Calu3 (cell line): Measurements from ENCODE around the gene MECR. TPM values are rescaled to one million over a fixed set of nuclear protein-coding genes. Genes with fewer than 3 reads are reported as not detected.

Experiments used
- BruUV-seq: library from RNA; stranded (reverse); fragments of 400-500 nt; replicated peaks from 2 replicates; lab custom pipeline; 2021; lab: Mats Ljungman, UMichigan
- CTCF ChIA-PET: fragments of 300-600 bp; sonication (Branson Sonifier 250); formaldehyde crosslinking; loops from one replicate; lab custom pipeline; 2022; ENCODE audit warnings: antibody characterized with exemption; lab: Charles Lee
- DNase-seq: peaks from one replicate; pipeline ENCODE4 v3.0.0; 2022
- H3K27ac Mint-ChIP-seq: one replicate; pipeline ENCODE4 v1.8.0; 2022; ENCODE audit warnings: mixed read lengths; ENCODE audit not compliant: unreplicated experiment
- H3K27me3 Mint-ChIP-seq: one replicate; pipeline ENCODE4 v1.8.0; 2022; ENCODE audit warnings: mixed read lengths; ENCODE audit not compliant: unreplicated experiment
- H3K36me3 Mint-ChIP-seq: one replicate; pipeline ENCODE4 v1.8.0; 2022; ENCODE audit warnings: mild to moderate bottlenecking, moderate library complexity, mixed read lengths; ENCODE audit not compliant: insufficient read depth, unreplicated experiment
- H3K4me1 Mint-ChIP-seq: one replicate; pipeline ENCODE4 v1.8.0; 2022; ENCODE audit warnings: mild to moderate bottlenecking, low read depth, mixed read lengths; ENCODE audit not compliant: unreplicated experiment
- H3K4me3 Mint-ChIP-seq: one replicate; pipeline ENCODE4 v1.8.0; 2022; ENCODE audit warnings: mild to moderate bottlenecking, low read depth, moderate library complexity, mixed read lengths; ENCODE audit not compliant: unreplicated experiment
- H3K9me3 Mint-ChIP-seq: one replicate; pipeline ENCODE4 v1.8.0; 2022; ENCODE audit warnings: low read depth, mixed read lengths; ENCODE audit not compliant: unreplicated experiment
- intact Hi-C: fragments of 100-400 bp; cut with micrococcal nuclease; formaldehyde crosslinking; loops from one replicate; pipeline ENCODE4 v1.10.0; 2022; ENCODE audit not compliant: unreplicated experiment
- total RNA-seq: library from RNA; stranded (reverse); gene quantifications from 2 replicates; pipeline ENCODE4 v1.2.3, GENCODE V29; 2022
- TF ChIP-seq, protein P1 (sequence below): fragments of 200-600 bp; IDR thresholded peaks from one replicate; pipeline ENCODE4 v1.8.0; 2022; ENCODE audit warnings: antibody characterized with exemption; ENCODE audit not compliant: unreplicated experiment

MECR gene
- total RNA-seq, 1 experiment from 2014 or later, result 46.8 TPM

GRCh38 chr1:29248409-29248808 lies 17.7 kb upstream of the MECR start:
- intact Hi-C loops, result no loop called here
- Mint-ChIP-seq H3K9me3 (no peaks in the 10 kb centered on the region), H3K36me3 (peaks cover 10% of the 10 kb centered on the region), H3K4me3 (no peak overlapping the region), H3K4me1 (no peaks in the 10 kb centered on the region), H3K27ac (no peak overlapping the region), H3K27me3 (no peaks in the 10 kb centered on the region)
- TF ChIP-seq, protein P1, sequence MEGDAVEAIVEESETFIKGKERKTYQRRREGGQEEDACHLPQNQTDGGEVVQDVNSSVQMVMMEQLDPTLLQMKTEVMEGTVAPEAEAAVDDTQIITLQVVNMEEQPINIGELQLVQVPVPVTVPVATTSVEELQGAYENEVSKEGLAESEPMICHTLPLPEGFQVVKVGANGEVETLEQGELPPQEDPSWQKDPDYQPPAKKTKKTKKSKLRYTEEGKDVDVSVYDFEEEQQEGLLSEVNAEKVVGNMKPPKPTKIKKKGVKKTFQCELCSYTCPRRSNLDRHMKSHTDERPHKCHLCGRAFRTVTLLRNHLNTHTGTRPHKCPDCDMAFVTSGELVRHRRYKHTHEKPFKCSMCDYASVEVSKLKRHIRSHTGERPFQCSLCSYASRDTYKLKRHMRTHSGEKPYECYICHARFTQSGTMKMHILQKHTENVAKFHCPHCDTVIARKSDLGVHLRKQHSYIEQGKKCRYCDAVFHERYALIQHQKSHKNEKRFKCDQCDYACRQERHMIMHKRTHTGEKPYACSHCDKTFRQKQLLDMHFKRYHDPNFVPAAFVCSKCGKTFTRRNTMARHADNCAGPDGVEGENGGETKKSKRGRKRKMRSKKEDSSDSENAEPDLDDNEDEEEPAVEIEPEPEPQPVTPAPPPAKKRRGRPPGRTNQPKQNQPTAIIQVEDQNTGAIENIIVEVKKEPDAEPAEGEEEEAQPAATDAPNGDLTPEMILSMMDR, result no peak
- no TSS peak for BruUV-seq
- no peak for DNase-seq
- CTCF ChIA-PET, result no interaction called here

- Mint-ChIP-seq H3K4me1 (no peaks in the 10 kb centered on the region), H3K27ac (no peak overlapping the region), H3K27me3 (no peaks in the 10 kb centered on the region), H3K9me3 (no peaks in the 10 kb centered on the region), H3K4me3 (no peak overlapping the region), H3K36me3 (peaks cover 10% of the 10 kb centered on the region)
- no TSS peak for BruUV-seq
- intact Hi-C loops, result no loop called here
- TF ChIP-seq, protein P1, result no peak
- DNase-seq, result no peak
- CTCF ChIA-PET, result no interaction called here
These were observed 17.0 kb upstream of the MECR start for GRCh38 chr1:29247571-29248273.

DNA sequence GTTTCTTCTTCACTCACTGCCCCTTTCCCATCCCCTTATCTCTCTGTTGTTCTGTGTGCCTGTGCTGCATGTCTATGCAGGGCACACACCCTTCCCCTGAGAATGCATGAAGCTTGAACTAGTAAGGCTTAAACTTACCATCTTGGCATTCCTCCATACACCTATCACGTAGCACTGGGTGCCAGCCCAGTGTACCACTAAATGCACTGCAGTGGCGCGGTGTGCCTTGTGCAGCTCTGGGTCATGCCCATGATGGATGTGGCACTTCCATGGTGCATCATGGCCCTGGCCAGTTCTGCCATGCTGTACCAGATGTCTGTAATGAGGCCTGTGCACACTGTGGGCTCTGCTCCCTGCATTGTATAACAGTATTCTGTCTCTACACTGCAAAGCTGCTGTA lies 16.3 kb upstream of the MECR start:
- intact Hi-C loops, result no loop called here
- Mint-ChIP-seq H3K4me1 (no peaks in the 10 kb centered on the region), H3K4me3 (no peak overlapping the region), H3K9me3 (no peaks in the 10 kb centered on the region), H3K36me3 (peaks cover 10% of the 10 kb centered on the region), H3K27ac (no peak overlapping the region), H3K27me3 (no peaks in the 10 kb centered on the region)
- no peak for DNase-seq
- TF ChIP-seq, protein P1, result no peak
- no TSS peak for BruUV-seq
- CTCF ChIA-PET, result no interaction called here

- Mint-ChIP-seq H3K4me1 (no peaks in the 10 kb centered on the region), H3K27ac (no peak overlapping the region), H3K36me3 (peaks cover 10% of the 10 kb centered on the region), H3K4me3 (no peak overlapping the region), H3K9me3 (no peaks in the 10 kb centered on the region), H3K27me3 (no peaks in the 10 kb centered on the region)
- CTCF ChIA-PET, result interaction anchor here (0.5 to 1.2 kb wide), 8 partner anchors 12 to 1462 kb away, joined by 3 to 4 read pairs (median 3); no protein-coding TSS in a partner anchor
- intact Hi-C loops, result no loop called here
- TF ChIP-seq, protein P1, result peak; percentile 60
- no TSS peak for BruUV-seq
- DNase-seq, result peak; percentile 61
These were observed 15.1 kb upstream of the MECR start for GRCh38 chr1:29245876-29246275.
